ENCODE data around the gene RAB40B. TPM values are rescaled to one million over a fixed set of nuclear protein-coding genes. Genes with fewer than 3 reads are reported as not detected.
A peak's percentile ranks its signal among the peaks of the same experiment; 100 is the strongest.

The RAB40B gene
- total and polyA plus RNA-seq, 2 donors (not counting 1 experiment from before 2014, with no cell fraction given) = 4.7 to 8.0 TPM

DNA sequence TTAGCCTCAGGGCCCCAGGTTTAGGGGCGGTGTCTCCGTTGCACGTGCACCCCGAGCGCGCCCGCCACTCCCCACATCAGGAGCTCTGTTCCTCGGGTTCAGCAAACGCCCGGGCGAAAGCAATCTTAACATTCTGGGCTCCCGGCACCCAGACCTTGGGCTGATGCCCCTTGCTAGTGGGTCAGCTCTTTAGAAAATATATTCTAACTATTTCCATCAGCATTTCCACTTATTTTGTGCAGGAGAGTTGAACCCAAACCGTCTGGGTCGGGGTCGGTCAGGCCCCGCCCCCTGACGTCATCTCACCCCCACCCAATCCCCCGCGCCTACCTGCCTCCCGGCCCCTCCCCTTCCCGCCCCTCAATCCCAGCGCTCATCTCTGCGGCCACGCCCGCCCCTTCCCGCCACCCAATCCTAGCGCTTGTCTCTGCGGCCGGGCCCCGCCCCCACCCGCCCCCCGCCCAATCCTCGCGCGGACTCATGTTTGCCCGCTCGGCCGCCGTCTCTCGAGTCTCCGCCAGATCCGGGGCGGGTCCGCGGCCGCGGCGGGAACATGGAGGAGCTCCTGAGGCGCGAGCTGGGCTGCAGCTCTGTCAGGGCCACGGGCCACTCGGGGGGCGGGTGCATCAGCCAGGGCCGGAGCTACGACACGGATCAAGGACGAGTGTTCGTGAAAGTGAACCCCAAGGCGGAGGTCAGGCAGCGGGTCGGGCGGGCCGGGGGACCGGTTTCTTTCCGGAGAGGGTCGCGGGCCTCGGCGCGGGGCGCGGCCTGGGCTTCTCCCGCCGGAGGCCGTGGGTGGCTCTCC lies 17.9 kb upstream of the RAB40B start, which contains the start of gene FN3KRP:
TSS of gene FN3KRP (plus strand) at position 504 of the 808 bp plus-strand sequence. CDS start at position 554, 50 bp downstream.
- WGBS (ENCODE audit: insufficient coverage) = under 1% methylated on average over 61 of the region's 75 CpGs
- peak; percentile 96 for ATAC-seq (ENCODE audit: low read depth)
- H2AFZ ChIP-seq (ENCODE audit: insufficient read depth, low read depth, low read length, poor library complexity, severe bottlenecking) = peak within 1 kb of the TSS; percentile 93

More for the DNA sequence above, 17.9 kb upstream of the RAB40B start, which contains the start of gene FN3KRP:
- Histone ChIP-seq H3K4me2 (replicated peaks; ENCODE audit: low read depth, low read length, poor library complexity, severe bottlenecking) (peak within 1 kb of the TSS; percentile 92), H3K27me3 (replicated peaks in 1 of 4; ENCODE audit: control extremely low read depth in 1 of 4, control insufficient read depth in 3 of 4, insufficient read depth in 4 of 4, low read length in 3 of 4) (no peaks in the 10 kb centered on the region), H4K20me1 (ENCODE audit: control insufficient read depth, insufficient read depth, low read length, poor library complexity, severe bottlenecking) (peaks cover 17% of the 10 kb centered on the region), H3K9ac (ENCODE audit: low read length) (peak within 1 kb of the TSS; percentile 80), H3K4me3 (ENCODE audit: control extremely low read depth in 1 of 5, extremely low read depth in 1 of 5, insufficient read depth in 1 of 5, low read depth in 2 of 5, low read length in 4 of 5) (peak within 1 kb of the TSS; percentile 39 to 81 (median 70)), H3K9me3 (ENCODE audit: control extremely low read depth in 1 of 3, control insufficient read depth in 2 of 3, insufficient read depth in 1 of 3, low read length in 2 of 3) (no peaks in the 10 kb centered on the region), H3K36me3 (replicated peaks in 1 of 2; ENCODE audit: control extremely low read depth in 1 of 2, control insufficient read depth in 1 of 2, extremely low read depth in 1 of 2, insufficient read depth in 2 of 2, low read length in 1 of 2) (peaks cover 0 to 10% of the 10 kb centered on the region in 2 experiments), H3K79me2 (ENCODE audit: control insufficient read depth, insufficient read depth, low read length) (peaks cover 14% of the 10 kb centered on the region), H3K4me1 (ENCODE audit: control insufficient read depth in 2 of 2, insufficient read depth in 2 of 2, low read length in 2 of 2) (peaks cover 16 to 21% of the 10 kb centered on the region in 2 donors), H3K27ac (ENCODE audit: low read length in 2 of 2) (peak within 1 kb of the TSS in 1 of 2 donors; percentile 62)
- intact Hi-C loops (cut with micrococcal nuclease) = loop anchor here (1.0 kb wide), 4 partner anchors 18 to 258 kb away; partner anchors contain the start of genes NARF, RAB40B and WDR45B
- ChIA-PET CTCF (interaction anchor here (0.6 to 1.8 kb wide), 2 partner anchors 48 to 686 kb away, joined by 3 to 4 read pairs; no protein-coding TSS in a partner anchor), POLR2A (interaction anchor here (0.6 to 2.0 kb wide), 5 partner anchors 9 to 602 kb away, joined by 3 to 13 read pairs (median 5); partner anchors contain the start of gene RAB40B)
- DNase-seq = peak; percentile 97
- TF ChIP-seq EZH2 (IDR thresholded peaks at IDR 0.05; ENCODE audit: borderline replicate concordance, insufficient read depth, low read depth, low read length, poor library complexity, severe bottlenecking) = no peak
- TF ChIP-seq, protein P1, sequence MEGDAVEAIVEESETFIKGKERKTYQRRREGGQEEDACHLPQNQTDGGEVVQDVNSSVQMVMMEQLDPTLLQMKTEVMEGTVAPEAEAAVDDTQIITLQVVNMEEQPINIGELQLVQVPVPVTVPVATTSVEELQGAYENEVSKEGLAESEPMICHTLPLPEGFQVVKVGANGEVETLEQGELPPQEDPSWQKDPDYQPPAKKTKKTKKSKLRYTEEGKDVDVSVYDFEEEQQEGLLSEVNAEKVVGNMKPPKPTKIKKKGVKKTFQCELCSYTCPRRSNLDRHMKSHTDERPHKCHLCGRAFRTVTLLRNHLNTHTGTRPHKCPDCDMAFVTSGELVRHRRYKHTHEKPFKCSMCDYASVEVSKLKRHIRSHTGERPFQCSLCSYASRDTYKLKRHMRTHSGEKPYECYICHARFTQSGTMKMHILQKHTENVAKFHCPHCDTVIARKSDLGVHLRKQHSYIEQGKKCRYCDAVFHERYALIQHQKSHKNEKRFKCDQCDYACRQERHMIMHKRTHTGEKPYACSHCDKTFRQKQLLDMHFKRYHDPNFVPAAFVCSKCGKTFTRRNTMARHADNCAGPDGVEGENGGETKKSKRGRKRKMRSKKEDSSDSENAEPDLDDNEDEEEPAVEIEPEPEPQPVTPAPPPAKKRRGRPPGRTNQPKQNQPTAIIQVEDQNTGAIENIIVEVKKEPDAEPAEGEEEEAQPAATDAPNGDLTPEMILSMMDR (IDR thresholded peaks at IDR 0.05) = no peak
- no peaks in the 10 kb centered on the region for H3K9me3 Mint-ChIP-seq (ENCODE audit: insufficient read depth)
- H3K4me1 Mint-ChIP-seq = peaks cover 22% of the 10 kb centered on the region
- peak within 1 kb of the TSS; percentile 90 for H3K27ac Mint-ChIP-seq
- no peaks in the 10 kb centered on the region for H3K27me3 Mint-ChIP-seq
- peak within 1 kb of the TSS; percentile 96 for H3K4me3 Mint-ChIP-seq

Measured in B cell (primary cell).